T-helper 2 cell (primary cell): ENCODE measurements around the gene GLI3.
"Not testable (repeated sequence)": the region's sequence is repeated elsewhere in the genome, so short reads cannot be mapped to it uniquely, and the experiment has no call there.

ENCODE experiments used
- DNase-seq, 5 experiments: peaks; one replicate each; pipeline versions ENCODE4 v3.0.0 to v3.0.0-alpha.2; 2012 to 2022

GLI3 gene

GRCh38 chr7:42210333-42210732 lies 26.7 kb downstream of the GLI3 start:
- DNase-seq: no peak

GRCh38 chr7:42209085-42209484 lies 27.9 kb downstream of the GLI3 start:
- not testable (repeated sequence) for DNase-seq

GRCh38 chr7:42208572-42208971 lies 28.4 kb downstream of the GLI3 start:
- no peak for DNase-seq

- no peak for DNase-seq
Observed at GRCh38 chr7:42207420-42207819, 29.6 kb downstream of the GLI3 start.

GRCh38 chr7:42203336-42203735 lies 33.7 kb downstream of the GLI3 start:
- DNase-seq: no peak

GRCh38 chr7:42202601-42203000 lies 34.4 kb downstream of the GLI3 start:
- no peak for DNase-seq

- peak in 1 of 5 experiments; percentile 20 for DNase-seq
Observed at GRCh38 chr7:42198974-42199668, 37.9 kb downstream of the GLI3 start.

- no peak for DNase-seq
Observed at GRCh38 chr7:42198296-42198695, 38.7 kb downstream of the GLI3 start.

- no peak for DNase-seq
Observed at GRCh38 chr7:42197451-42197850, 39.6 kb downstream of the GLI3 start.

GRCh38 chr7:42194238-42194637 lies 42.8 kb downstream of the GLI3 start:
- DNase-seq: no peak

GRCh38 chr7:42193471-42194129 lies 43.4 kb downstream of the GLI3 start:
- DNase-seq: no peak

GRCh38 chr7:42192851-42193461 lies 44.1 kb downstream of the GLI3 start:
- no peak for DNase-seq

GRCh38 chr7:42192066-42192465 lies 44.9 kb downstream of the GLI3 start:
- no peak for DNase-seq

GRCh38 chr7:42189535-42189934 lies 47.5 kb downstream of the GLI3 start:
- DNase-seq: no peak

- DNase-seq: no peak
Observed at GRCh38 chr7:42186151-42186550, 50.9 kb downstream of the GLI3 start.

- DNase-seq: no peak
Observed at GRCh38 chr7:42185726-42186125, 51.3 kb downstream of the GLI3 start.

- DNase-seq: no peak
Observed at GRCh38 chr7:42183547-42183946, 53.5 kb downstream of the GLI3 start.

- no peak for DNase-seq
Observed at GRCh38 chr7:42181566-42181965, 55.4 kb downstream of the GLI3 start.

- no peak for DNase-seq
Observed at GRCh38 chr7:42180806-42181205, 56.2 kb downstream of the GLI3 start.

- no peak for DNase-seq
Observed at GRCh38 chr7:42176724-42177101, 60.3 kb downstream of the GLI3 start.

- no peak for DNase-seq
Observed at GRCh38 chr7:42175834-42176723, 60.9 kb downstream of the GLI3 start.

GRCh38 chr7:42174391-42174912 lies 62.6 kb downstream of the GLI3 start:
- DNase-seq: no peak

- no peak for DNase-seq
Observed at GRCh38 chr7:42170724-42171123, 66.3 kb downstream of the GLI3 start.
